Activated naive CD8-positive, alpha-beta T cell treated with anti-CD3 and anti-CD28 coated beads, Interleukin-2, amount 50 U/mL, for 16 hours (primary cell): Measurements from ENCODE around the gene WFDC12.

Experiments
- DNase-seq: peaks from one replicate; pipeline ENCODE4 v3.0.0-alpha.2; 2020; ENCODE audit warnings: low read depth, low spot score

Gene WFDC12

GRCh38 chr20:45091366-45091765, 32.9 kb downstream of the WFDC12 start:
- no peak for DNase-seq

- no peak for DNase-seq
Measured at GRCh38 chr20:45090481-45090880, 33.8 kb downstream of the WFDC12 start.

- no peak for DNase-seq
Measured at GRCh38 chr20:45088247-45088646, 36.0 kb downstream of the WFDC12 start.

- DNase-seq = no peak
Measured at GRCh38 chr20:45087814-45088213, 36.5 kb downstream of the WFDC12 start.

- DNase-seq = no peak
Measured at GRCh38 chr20:45087097-45087790, 37.0 kb downstream of the WFDC12 start.

GRCh38 chr20:45085867-45086266, 38.4 kb downstream of the WFDC12 start:
- no peak for DNase-seq

GRCh38 chr20:45085289-45085688, 39.0 kb downstream of the WFDC12 start:
- no peak for DNase-seq

- no peak for DNase-seq
Measured at GRCh38 chr20:45083127-45083526, 41.1 kb downstream of the WFDC12 start.

- no peak for DNase-seq
Measured at GRCh38 chr20:45082468-45082867, 41.8 kb downstream of the WFDC12 start.

GRCh38 chr20:45080867-45081624, 43.2 kb downstream of the WFDC12 start:
- no peak for DNase-seq

GRCh38 chr20:45077559-45077958, 46.7 kb downstream of the WFDC12 start:
- DNase-seq = no peak
